ENCODE data around the gene DUSP10. TPM values are rescaled to one million over a fixed set of nuclear protein-coding genes. Genes with fewer than 3 reads are reported as not detected.

The DUSP10 gene
- total and polyA plus RNA-seq, 2 of the 13 experiments (the other 11 are each of a cell fraction or from before 2014, with no cell fraction given), result 2.1 to 4.4 TPM

DNA sequence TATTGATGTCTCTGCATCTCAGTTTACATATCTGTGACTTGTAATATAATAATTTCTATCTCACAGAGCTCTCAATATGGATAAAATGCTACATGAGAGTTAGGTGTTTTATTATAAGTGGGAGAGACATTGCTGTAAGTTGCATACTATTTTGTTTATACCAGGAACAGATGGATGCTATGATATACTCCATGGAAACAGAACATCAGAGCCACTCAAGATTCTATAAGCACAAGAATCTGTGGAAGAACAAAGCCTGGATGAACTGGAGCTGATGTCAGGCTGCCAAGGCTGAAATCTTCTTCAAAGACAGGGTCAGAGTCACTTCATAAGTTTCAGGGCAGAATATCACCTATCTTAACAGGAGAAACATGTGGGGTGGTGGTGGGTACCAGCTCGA, 30.2 kb downstream of the DUSP10 start:
- no TSS peak for BruUV-seq (replicated peaks)
- Histone ChIP-seq H3K9ac (ENCODE audit: insufficient read depth, low read depth, low read length) (no peak overlapping the region), H3K27me3 (ENCODE audit: control insufficient read depth in 1 of 2, insufficient read depth in 2 of 2, low read length in 2 of 2) (no peaks in the 10 kb centered on the region), H3K4me1 (ENCODE audit: insufficient read depth, low read length) (peaks cover 83% of the 10 kb centered on the region), H3K36me3 (replicated peaks in 1 of 2; ENCODE audit: control insufficient read depth in 1 of 2, insufficient read depth in 2 of 2, low read length in 2 of 2) (no peaks in the 10 kb centered on the region), H3K4me3 (replicated peaks in 1 of 3; ENCODE audit: insufficient read depth in 1 of 3, low read depth in 2 of 3, low read length in 3 of 3) (no peak overlapping the region), H2AFZ (ENCODE audit: low read length) (no peak overlapping the region), H3K27ac (ENCODE audit: extremely low read length, insufficient read depth, low read length) (peak overlapping the region; percentile 27), H3K9me3 (ENCODE audit: low read length) (no peaks in the 10 kb centered on the region), H4K20me1 (ENCODE audit: insufficient read depth, low read length) (no peaks in the 10 kb centered on the region), H3K4me2 (ENCODE audit: low read depth, low read length) (no peak overlapping the region), H3K79me2 (ENCODE audit: insufficient read depth, low read length) (peaks cover 5% of the 10 kb centered on the region)
- DNase-seq (ENCODE audit: low spot score), result no peak
- in situ Hi-C loops (cut with HindIII; ENCODE audit: extremely low pct_ligation_motif_present, low pct_unique_long_range_greater_than_20kb) (no loop called here), intact Hi-C loops (cut with micrococcal nuclease; ENCODE audit: unreplicated experiment) (no loop called here)
- TF ChIP-seq ELF4 (CRISPR knock-in tag; IDR thresholded peaks at IDR 0.05; ENCODE audit: borderline replicate concordance) (no peak), YEATS4 (CRISPR knock-in tag; IDR thresholded peaks at IDR 0.05; ENCODE audit: borderline replicate concordance) (0 out of 2 replicates have a peak, but pooled peaks have one; percentile 24)
- no peak for ATAC-seq
- 88% methylated on average over 1 of the region's 1 CpG for WGBS (ENCODE audit: low lambda C conversion rate)
- ChIA-PET CTCF (ENCODE audit: low intra/inter-chr PET ratio, low total read pairs) (no interaction called here), POLR2A (interaction anchor here (3.7 kb wide), 1 partner anchor 31 kb away, joined by 20 read pairs; the partner anchor contains the start of gene DUSP10)
- no peak for FAIRE-seq

DNA sequence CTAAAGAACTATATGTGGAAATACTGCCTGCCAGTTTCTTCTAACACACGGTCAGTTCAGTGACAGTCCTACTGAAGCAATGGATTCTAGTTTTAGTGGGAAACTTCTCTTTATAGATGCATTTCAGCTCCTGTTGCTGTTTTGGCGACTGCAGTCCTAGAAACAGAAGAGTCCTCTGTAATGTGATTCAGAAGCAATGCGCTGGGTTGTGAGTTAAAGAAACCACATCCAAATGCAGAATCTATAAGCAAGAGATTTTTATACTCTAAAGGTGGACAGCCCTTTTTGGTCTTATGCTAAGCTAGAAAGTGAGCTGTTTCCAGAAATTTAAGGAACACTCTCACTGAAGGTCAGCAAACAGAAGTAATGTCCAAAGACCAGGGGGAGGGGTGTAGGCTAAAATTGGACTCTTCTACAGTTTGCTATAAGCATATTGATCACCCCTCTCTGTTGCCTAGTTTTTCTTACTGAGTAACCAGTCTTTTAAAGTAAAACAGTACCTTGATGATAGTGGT, 30.8 kb downstream of the DUSP10 start:
- no TSS peak for BruUV-seq (replicated peaks)
- Histone ChIP-seq H3K27me3 (ENCODE audit: control insufficient read depth in 1 of 2, insufficient read depth in 2 of 2, low read length in 2 of 2) (no peaks in the 10 kb centered on the region), H3K4me2 (ENCODE audit: low read depth, low read length) (no peak overlapping the region), H3K36me3 (replicated peaks in 1 of 2; ENCODE audit: control insufficient read depth in 1 of 2, insufficient read depth in 2 of 2, low read length in 2 of 2) (no peaks in the 10 kb centered on the region), H3K9ac (ENCODE audit: insufficient read depth, low read depth, low read length) (no peak overlapping the region), H3K4me3 (replicated peaks in 1 of 3; ENCODE audit: insufficient read depth in 1 of 3, low read depth in 2 of 3, low read length in 3 of 3) (no peak overlapping the region), H3K27ac (ENCODE audit: extremely low read length, insufficient read depth, low read length) (peak overlapping the region; percentile 27), H3K4me1 (ENCODE audit: insufficient read depth, low read length) (peaks cover 78% of the 10 kb centered on the region), H3K79me2 (ENCODE audit: insufficient read depth, low read length) (peaks cover 5% of the 10 kb centered on the region), H4K20me1 (ENCODE audit: insufficient read depth, low read length) (no peaks in the 10 kb centered on the region), H3K9me3 (ENCODE audit: low read length) (no peaks in the 10 kb centered on the region), H2AFZ (ENCODE audit: low read length) (no peak overlapping the region)
- in situ Hi-C loops (cut with HindIII; ENCODE audit: extremely low pct_ligation_motif_present, low pct_unique_long_range_greater_than_20kb), result no loop called here
- intact Hi-C loops (cut with micrococcal nuclease; ENCODE audit: unreplicated experiment), result no loop called here
- ATAC-seq (peak; percentile 20; the same call in 2 of the 3 replicates), DNase-seq (ENCODE audit: low spot score) (no peak), FAIRE-seq (no peak)
- 78% methylated on average over 3 of the region's 3 CpGs for WGBS (ENCODE audit: low lambda C conversion rate)
- ChIA-PET POLR2A (interaction anchor here (3.7 kb wide), 1 partner anchor 31 kb away, joined by 20 read pairs; the partner anchor contains the start of gene DUSP10), CTCF (ENCODE audit: low intra/inter-chr PET ratio, low total read pairs) (no interaction called here)
- TF ChIP-seq REPIN1 (CRISPR knock-in tag; IDR thresholded peaks at IDR 0.05; ENCODE audit: borderline replicate concordance, low read depth) (no peak), ZSCAN12 (CRISPR knock-in tag; IDR thresholded peaks at IDR 0.05) (no peak), ZNF501 (CRISPR knock-in tag; IDR thresholded peaks at IDR 0.05) (no peak), HNF4A (CRISPR knock-in tag; IDR thresholded peaks at IDR 0.05) (0 out of 2 replicates have a peak, but pooled peaks have one; percentile 31), YY1 (IDR thresholded peaks at IDR 0.05; ENCODE audit: insufficient read depth, insufficient replicate concordance, low read depth, low read length) (no peak), SNAPC5 (CRISPR knock-in tag; IDR thresholded peaks at IDR 0.05; ENCODE audit: borderline replicate concordance) (no peak), LCORL (IDR thresholded peaks at IDR 0.05) (no peak), LCORL (CRISPR knock-in tag; IDR thresholded peaks at IDR 0.05) (peak; percentile 65)
- TF ChIP-seq, protein P1, sequence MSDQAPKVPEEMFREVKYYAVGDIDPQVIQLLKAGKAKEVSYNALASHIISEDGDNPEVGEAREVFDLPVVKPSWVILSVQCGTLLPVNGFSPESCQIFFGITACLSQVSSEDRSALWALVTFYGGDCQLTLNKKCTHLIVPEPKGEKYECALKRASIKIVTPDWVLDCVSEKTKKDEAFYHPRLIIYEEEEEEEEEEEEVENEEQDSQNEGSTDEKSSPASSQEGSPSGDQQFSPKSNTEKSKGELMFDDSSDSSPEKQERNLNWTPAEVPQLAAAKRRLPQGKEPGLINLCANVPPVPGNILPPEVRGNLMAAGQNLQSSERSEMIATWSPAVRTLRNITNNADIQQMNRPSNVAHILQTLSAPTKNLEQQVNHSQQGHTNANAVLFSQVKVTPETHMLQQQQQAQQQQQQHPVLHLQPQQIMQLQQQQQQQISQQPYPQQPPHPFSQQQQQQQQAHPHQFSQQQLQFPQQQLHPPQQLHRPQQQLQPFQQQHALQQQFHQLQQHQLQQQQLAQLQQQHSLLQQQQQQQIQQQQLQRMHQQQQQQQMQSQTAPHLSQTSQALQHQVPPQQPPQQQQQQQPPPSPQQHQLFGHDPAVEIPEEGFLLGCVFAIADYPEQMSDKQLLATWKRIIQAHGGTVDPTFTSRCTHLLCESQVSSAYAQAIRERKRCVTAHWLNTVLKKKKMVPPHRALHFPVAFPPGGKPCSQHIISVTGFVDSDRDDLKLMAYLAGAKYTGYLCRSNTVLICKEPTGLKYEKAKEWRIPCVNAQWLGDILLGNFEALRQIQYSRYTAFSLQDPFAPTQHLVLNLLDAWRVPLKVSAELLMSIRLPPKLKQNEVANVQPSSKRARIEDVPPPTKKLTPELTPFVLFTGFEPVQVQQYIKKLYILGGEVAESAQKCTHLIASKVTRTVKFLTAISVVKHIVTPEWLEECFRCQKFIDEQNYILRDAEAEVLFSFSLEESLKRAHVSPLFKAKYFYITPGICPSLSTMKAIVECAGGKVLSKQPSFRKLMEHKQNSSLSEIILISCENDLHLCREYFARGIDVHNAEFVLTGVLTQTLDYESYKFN (CRISPR knock-in tag; conservative IDR thresholded peaks at IDR 0.05), result peak; percentile 71
- TF ChIP-seq, protein P2, sequence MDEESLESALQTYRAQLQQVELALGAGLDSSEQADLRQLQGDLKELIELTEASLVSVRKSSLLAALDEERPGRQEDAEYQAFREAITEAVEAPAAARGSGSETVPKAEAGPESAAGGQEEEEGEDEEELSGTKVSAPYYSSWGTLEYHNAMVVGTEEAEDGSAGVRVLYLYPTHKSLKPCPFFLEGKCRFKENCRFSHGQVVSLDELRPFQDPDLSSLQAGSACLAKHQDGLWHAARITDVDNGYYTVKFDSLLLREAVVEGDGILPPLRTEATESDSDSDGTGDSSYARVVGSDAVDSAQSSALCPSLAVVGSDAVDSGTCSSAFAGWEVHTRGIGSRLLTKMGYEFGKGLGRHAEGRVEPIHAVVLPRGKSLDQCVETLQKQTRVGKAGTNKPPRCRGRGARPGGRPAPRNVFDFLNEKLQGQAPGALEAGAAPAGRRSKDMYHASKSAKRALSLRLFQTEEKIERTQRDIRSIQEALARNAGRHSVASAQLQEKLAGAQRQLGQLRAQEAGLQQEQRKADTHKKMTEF (CRISPR knock-in tag; IDR thresholded peaks at IDR 0.05), result no peak
